GM23338 (cell line): ENCODE measurements around the gene FERMT3.

Source experiments
- CREB1 ChIP-seq: fragments of 250-450 bp; sonication (Bioruptor Pico); IDR thresholded peaks from 2 replicates; pipeline ENCODE4 v1.5.0; 2020; ENCODE audit warnings: low read depth, mild to moderate bottlenecking, moderate library complexity
- CTCF ChIP-seq, 2 experiments: fragments of 200-600 bp in 1 of 2; sonication (generic) in 1 of 2; conservative IDR thresholded peaks; 2 replicates each; pipeline versions ENCODE4 v1.5.1 to v1.6.1; 2016 to 2017; ENCODE audit warnings: antibody characterized with exemption in 2 of 2, low read depth in 2 of 2, mild to moderate bottlenecking in 2 of 2, moderate library complexity in 1 of 2
- EZH2 ChIP-seq: fragments of 200-600 bp; sonication (generic); IDR thresholded peaks from one replicate; pipeline ENCODE4 v1.8.0; 2017; ENCODE audit warnings: antibody characterized with exemption, mild to moderate bottlenecking, low read depth; ENCODE audit not compliant: unreplicated experiment
- EZH2phosphoT487 ChIP-seq: fragments of 200-600 bp; sonication (generic); IDR thresholded peaks from one replicate; pipeline ENCODE4 v1.8.1; 2018; ENCODE audit warnings: antibody characterized with exemption; ENCODE audit not compliant: unreplicated experiment
- JUNB ChIP-seq: IDR thresholded peaks from one replicate; pipeline ENCODE4 v1.6.1; 2016; ENCODE audit warnings: antibody characterized with exemption; ENCODE audit not compliant: unreplicated experiment
- NANOG ChIP-seq: IDR thresholded peaks from 2 replicates; pipeline ENCODE4 v1.6.1; 2016; ENCODE audit warnings: antibody characterized with exemption, borderline replicate concordance
- POLR2AphosphoS5 ChIP-seq: IDR thresholded peaks from 2 replicates; pipeline ENCODE4 v1.6.1; 2016; ENCODE audit warnings: antibody characterized with exemption, low read depth
- REST ChIP-seq: IDR thresholded peaks from one replicate; pipeline ENCODE4 v1.6.1; 2018; ENCODE audit warnings: antibody characterized with exemption; ENCODE audit not compliant: unreplicated experiment
- STAT1 ChIP-seq: IDR thresholded peaks from one replicate; pipeline ENCODE4 v1.6.1; 2016; ENCODE audit warnings: antibody characterized with exemption; ENCODE audit not compliant: unreplicated experiment
- ZNF114 ChIP-seq: fragments of 250-450 bp; sonication (Bioruptor Pico); IDR thresholded peaks from 2 replicates; pipeline ENCODE4 v1.5.0; 2020; ENCODE audit warnings: mild to moderate bottlenecking, moderate library complexity
- ZNF331 ChIP-seq: fragments of 250-450 bp; sonication (Bioruptor Pico); IDR thresholded peaks from 2 replicates; pipeline ENCODE4 v1.5.0; 2020; ENCODE audit warnings: low read depth, mild to moderate bottlenecking, moderate library complexity
- TF ChIP-seq, protein P1 (sequence below): IDR thresholded peaks from 2 replicates; pipeline ENCODE4 v1.6.1; 2016; ENCODE audit warnings: antibody characterized with exemption
- TF ChIP-seq, protein P2 (sequence below): fragments of 250-450 bp; sonication (Bioruptor Pico); IDR thresholded peaks from 2 replicates; pipeline ENCODE4 v1.5.0; 2020; ENCODE audit warnings: mild to moderate bottlenecking, moderate library complexity

DNA sequence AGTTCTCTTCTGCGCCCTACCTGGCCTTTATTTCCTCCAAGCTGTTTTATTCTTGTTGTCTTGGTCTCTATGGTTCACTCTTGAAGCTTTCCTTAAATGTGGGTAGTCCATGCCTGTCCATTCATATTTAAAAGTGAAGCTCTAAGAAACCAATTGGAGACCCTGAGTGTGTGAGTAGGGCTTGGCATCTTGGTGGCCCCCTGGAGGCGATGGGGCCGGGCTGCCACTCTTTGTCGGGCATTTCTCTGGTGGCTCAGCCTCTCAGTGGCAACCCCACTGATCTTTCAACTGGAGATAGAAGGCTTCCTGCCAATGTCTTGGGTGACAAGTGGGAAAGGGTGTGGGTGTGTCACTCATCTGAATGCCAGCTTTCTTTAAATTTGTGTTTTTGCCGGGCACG is 10.4 kb downstream of the FERMT3 start:
- TF ChIP-seq CTCF (conservative IDR thresholded peaks at IDR 0.05; ENCODE audit: low read depth in 2 of 2) (peak; percentile 1 to 39; a peak in 2 of 4 replicates), ZNF114 (CRISPR knock-in tag) (no peak), CREB1 (CRISPR knock-in tag) (no peak), ZNF331 (no peak), EZH2phosphoT487 (no peak), EZH2 (no peak), REST (no peak), POLR2AphosphoS5 (no peak), NANOG (no peak), STAT1 (no peak), JUNB (no peak)
- TF ChIP-seq, protein P1, sequence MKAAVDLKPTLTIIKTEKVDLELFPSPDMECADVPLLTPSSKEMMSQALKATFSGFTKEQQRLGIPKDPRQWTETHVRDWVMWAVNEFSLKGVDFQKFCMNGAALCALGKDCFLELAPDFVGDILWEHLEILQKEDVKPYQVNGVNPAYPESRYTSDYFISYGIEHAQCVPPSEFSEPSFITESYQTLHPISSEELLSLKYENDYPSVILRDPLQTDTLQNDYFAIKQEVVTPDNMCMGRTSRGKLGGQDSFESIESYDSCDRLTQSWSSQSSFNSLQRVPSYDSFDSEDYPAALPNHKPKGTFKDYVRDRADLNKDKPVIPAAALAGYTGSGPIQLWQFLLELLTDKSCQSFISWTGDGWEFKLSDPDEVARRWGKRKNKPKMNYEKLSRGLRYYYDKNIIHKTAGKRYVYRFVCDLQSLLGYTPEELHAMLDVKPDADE: no peak
- TF ChIP-seq, protein P2, sequence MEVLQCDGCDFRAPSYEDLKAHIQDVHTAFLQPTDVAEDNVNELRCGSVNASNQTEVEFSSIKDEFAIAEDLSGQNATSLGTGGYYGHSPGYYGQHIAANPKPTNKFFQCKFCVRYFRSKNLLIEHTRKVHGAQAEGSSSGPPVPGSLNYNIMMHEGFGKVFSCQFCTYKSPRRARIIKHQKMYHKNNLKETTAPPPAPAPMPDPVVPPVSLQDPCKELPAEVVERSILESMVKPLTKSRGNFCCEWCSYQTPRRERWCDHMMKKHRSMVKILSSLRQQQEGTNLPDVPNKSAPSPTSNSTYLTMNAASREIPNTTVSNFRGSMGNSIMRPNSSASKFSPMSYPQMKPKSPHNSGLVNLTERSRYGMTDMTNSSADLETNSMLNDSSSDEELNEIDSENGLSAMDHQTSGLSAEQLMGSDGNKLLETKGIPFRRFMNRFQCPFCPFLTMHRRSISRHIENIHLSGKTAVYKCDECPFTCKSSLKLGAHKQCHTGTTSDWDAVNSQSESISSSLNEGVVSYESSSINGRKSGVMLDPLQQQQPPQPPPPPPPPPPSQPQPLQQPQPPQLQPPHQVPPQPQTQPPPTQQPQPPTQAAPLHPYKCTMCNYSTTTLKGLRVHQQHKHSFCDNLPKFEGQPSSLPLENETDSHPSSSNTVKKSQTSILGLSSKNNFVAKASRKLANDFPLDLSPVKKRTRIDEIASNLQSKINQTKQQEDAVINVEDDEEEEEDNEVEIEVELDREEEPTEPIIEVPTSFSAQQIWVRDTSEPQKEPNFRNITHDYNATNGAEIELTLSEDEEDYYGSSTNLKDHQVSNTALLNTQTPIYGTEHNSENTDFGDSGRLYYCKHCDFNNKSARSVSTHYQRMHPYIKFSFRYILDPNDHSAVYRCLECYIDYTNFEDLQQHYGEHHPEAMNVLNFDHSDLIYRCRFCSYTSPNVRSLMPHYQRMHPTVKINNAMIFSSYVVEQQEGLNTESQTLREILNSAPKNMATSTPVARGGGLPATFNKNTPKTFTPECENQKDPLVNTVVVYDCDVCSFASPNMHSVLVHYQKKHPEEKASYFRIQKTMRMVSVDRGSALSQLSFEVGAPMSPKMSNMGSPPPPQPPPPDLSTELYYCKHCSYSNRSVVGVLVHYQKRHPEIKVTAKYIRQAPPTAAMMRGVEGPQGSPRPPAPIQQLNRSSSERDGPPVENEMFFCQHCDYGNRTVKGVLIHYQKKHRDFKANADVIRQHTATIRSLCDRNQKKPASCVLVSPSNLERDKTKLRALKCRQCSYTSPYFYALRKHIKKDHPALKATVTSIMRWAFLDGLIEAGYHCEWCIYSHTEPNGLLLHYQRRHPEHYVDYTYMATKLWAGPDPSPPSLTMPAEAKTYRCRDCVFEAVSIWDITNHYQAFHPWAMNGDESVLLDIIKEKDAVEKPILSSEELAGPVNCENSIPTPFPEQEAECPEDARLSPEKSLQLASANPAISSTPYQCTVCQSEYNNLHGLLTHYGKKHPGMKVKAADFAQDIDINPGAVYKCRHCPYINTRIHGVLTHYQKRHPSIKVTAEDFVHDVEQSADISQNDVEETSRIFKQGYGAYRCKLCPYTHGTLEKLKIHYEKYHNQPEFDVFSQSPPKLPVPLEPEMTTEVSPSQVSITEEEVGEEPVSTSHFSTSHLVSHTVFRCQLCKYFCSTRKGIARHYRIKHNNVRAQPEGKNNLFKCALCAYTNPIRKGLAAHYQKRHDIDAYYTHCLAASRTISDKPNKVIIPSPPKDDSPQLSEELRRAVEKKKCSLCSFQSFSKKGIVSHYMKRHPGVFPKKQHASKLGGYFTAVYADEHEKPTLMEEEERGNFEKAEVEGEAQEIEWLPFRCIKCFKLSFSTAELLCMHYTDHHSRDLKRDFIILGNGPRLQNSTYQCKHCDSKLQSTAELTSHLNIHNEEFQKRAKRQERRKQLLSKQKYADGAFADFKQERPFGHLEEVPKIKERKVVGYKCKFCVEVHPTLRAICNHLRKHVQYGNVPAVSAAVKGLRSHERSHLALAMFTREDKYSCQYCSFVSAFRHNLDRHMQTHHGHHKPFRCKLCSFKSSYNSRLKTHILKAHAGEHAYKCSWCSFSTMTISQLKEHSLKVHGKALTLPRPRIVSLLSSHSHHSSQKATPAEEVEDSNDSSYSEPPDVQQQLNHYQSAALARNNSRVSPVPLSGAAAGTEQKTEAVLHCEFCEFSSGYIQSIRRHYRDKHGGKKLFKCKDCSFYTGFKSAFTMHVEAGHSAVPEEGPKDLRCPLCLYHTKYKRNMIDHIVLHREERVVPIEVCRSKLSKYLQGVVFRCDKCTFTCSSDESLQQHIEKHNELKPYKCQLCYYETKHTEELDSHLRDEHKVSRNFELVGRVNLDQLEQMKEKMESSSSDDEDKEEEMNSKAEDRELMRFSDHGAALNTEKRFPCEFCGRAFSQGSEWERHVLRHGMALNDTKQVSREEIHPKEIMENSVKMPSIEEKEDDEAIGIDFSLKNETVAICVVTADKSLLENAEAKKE (CRISPR knock-in tag): no peak
